Measurements from ENCODE around the gene OLIG2.

- no peak for TF ChIP-seq CTCF (conservative IDR thresholded peaks at IDR 0.05)
- no peak for TF ChIP-seq ZFX (IDR thresholded peaks at IDR 0.05)
Observed at GRCh38 chr21:33030633-33031032, 4.9 kb downstream of the OLIG2 start.

All from C4-2B (cell line).